ENCODE data around the gene SUV39H2. TPM values are rescaled to one million over a fixed set of nuclear protein-coding genes. Genes with fewer than 3 reads are reported as not detected.
A peak's percentile ranks its signal among the peaks of the same experiment; 100 is the strongest.

The SUV39H2 gene
- total RNA-seq, 1 experiment from 2014 or later: 21.9 TPM

DNA sequence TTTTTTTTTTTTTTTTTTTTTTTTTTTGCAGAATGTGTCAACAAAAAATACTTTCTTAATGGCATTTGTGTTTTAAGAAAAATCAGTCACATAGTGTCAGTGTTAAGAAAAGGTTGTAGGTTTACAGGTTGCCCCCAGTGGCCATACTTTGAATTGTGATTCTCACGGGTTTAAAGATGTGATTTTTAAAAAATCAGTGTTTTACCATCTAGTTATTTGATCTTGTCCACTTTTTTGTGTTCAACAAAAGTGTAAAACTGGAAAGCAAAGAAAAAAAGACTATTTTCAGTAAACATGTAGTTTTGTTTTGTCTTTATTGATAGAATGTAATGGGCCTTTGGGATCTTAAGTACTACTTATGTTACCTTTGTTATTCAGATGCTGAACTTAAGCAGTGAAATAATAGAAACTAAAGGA lies 25.7 kb downstream of the SUV39H2 start:
- DNase-seq (ENCODE audit: low read depth, low spot score) (peak; percentile 8), ATAC-seq (0 out of 2 replicates have a peak, but pooled peaks have one; percentile 51)
- intact Hi-C loops (cut with micrococcal nuclease; ENCODE audit: unreplicated experiment) (no loop called here), in situ Hi-C loops (cut with HindIII; ENCODE audit: low pct_unique_long_range_greater_than_20kb, low sequenced_read_pairs) (no loop called here)
- Histone ChIP-seq H3K27me3 (ENCODE audit: control insufficient read depth, insufficient read depth, low read length) (no peaks in the 10 kb centered on the region), H3K27ac (ENCODE audit: low read length) (no peak overlapping the region), H3K9me3 (ENCODE audit: control insufficient read depth, insufficient read depth, low read depth, low read length) (peaks cover 3% of the 10 kb centered on the region; the same call in 1 of the 2 replicates), H3K4me3 (ENCODE audit: low read depth in 2 of 2, low read length in 2 of 2) (no peak overlapping the region), H3K36me3 (ENCODE audit: control insufficient read depth, insufficient read depth, low read length) (peaks cover 11% of the 10 kb centered on the region; the same call in 1 of the 2 replicates), H3K4me1 (ENCODE audit: control insufficient read depth, insufficient read depth, low read length) (no peaks in the 10 kb centered on the region)
- no peak for TF ChIP-seq SIN3A (IDR thresholded peaks at IDR 0.05; ENCODE audit: borderline replicate concordance, insufficient read depth, low read depth, low read length)
- TF ChIP-seq, protein P1, sequence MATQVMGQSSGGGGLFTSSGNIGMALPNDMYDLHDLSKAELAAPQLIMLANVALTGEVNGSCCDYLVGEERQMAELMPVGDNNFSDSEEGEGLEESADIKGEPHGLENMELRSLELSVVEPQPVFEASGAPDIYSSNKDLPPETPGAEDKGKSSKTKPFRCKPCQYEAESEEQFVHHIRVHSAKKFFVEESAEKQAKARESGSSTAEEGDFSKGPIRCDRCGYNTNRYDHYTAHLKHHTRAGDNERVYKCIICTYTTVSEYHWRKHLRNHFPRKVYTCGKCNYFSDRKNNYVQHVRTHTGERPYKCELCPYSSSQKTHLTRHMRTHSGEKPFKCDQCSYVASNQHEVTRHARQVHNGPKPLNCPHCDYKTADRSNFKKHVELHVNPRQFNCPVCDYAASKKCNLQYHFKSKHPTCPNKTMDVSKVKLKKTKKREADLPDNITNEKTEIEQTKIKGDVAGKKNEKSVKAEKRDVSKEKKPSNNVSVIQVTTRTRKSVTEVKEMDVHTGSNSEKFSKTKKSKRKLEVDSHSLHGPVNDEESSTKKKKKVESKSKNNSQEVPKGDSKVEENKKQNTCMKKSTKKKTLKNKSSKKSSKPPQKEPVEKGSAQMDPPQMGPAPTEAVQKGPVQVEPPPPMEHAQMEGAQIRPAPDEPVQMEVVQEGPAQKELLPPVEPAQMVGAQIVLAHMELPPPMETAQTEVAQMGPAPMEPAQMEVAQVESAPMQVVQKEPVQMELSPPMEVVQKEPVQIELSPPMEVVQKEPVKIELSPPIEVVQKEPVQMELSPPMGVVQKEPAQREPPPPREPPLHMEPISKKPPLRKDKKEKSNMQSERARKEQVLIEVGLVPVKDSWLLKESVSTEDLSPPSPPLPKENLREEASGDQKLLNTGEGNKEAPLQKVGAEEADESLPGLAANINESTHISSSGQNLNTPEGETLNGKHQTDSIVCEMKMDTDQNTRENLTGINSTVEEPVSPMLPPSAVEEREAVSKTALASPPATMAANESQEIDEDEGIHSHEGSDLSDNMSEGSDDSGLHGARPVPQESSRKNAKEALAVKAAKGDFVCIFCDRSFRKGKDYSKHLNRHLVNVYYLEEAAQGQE (IDR thresholded peaks at IDR 0.05; ENCODE audit: insufficient read depth in 1 of 2, low read depth in 2 of 2, low read length in 1 of 2): no peak
- TF ChIP-seq, protein P2, sequence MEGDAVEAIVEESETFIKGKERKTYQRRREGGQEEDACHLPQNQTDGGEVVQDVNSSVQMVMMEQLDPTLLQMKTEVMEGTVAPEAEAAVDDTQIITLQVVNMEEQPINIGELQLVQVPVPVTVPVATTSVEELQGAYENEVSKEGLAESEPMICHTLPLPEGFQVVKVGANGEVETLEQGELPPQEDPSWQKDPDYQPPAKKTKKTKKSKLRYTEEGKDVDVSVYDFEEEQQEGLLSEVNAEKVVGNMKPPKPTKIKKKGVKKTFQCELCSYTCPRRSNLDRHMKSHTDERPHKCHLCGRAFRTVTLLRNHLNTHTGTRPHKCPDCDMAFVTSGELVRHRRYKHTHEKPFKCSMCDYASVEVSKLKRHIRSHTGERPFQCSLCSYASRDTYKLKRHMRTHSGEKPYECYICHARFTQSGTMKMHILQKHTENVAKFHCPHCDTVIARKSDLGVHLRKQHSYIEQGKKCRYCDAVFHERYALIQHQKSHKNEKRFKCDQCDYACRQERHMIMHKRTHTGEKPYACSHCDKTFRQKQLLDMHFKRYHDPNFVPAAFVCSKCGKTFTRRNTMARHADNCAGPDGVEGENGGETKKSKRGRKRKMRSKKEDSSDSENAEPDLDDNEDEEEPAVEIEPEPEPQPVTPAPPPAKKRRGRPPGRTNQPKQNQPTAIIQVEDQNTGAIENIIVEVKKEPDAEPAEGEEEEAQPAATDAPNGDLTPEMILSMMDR (IDR thresholded peaks at IDR 0.05): peak; percentile 52; the same call in 1 of the 2 replicates
- ChIA-PET POLR2A (no interaction called here), CTCF (no interaction called here)
- BruUV-seq (replicated peaks): no TSS peak

DNA sequence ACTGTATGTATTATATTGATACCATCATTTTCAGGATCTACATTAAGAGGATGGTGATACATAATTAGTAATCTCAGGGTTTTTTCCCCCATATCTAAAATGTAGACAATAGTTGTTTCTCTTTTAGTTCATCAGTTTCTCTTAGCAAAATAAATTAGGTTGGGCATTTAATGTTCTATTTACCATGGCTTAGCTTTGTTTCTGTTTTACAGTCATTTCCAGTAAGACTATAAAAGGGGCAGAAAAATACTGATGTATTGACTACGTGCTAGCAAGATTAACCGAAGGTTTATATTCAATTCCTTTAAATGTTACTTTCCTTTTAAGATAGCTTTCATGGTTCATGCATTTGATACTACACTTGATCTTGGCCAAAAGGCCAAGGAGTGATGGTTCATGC lies 26.2 kb downstream of the SUV39H2 start:
- H3K27ac ChIP-seq (ENCODE audit: low read length): no peak overlapping the region
- intact Hi-C loops (cut with micrococcal nuclease; ENCODE audit: unreplicated experiment) (no loop called here), in situ Hi-C loops (cut with HindIII; ENCODE audit: low pct_unique_long_range_greater_than_20kb, low sequenced_read_pairs) (no loop called here)
- TF ChIP-seq SIN3A (IDR thresholded peaks at IDR 0.05; ENCODE audit: borderline replicate concordance, insufficient read depth, low read depth, low read length) (no peak), POLR2AphosphoS5 (IDR thresholded peaks at IDR 0.05; ENCODE audit: low read depth, low read length) (no peak), TCF7L2 (IDR thresholded peaks at IDR 0.05; ENCODE audit: low read depth, low read length) (no peak)
- TF ChIP-seq, protein P1 (IDR thresholded peaks at IDR 0.05; ENCODE audit: insufficient read depth in 1 of 2, low read depth in 2 of 2, low read length in 1 of 2): no peak
- TF ChIP-seq, protein P2 (IDR thresholded peaks at IDR 0.05): no peak
- no peaks in the 10 kb centered on the region for H3K4me1 ChIP-seq (ENCODE audit: control insufficient read depth, insufficient read depth, low read length)
- peaks cover 7% of the 10 kb centered on the region; the same call in 1 of the 2 replicates for H3K36me3 ChIP-seq (ENCODE audit: control insufficient read depth, insufficient read depth, low read length)
- ATAC-seq (no peak), DNase-seq (ENCODE audit: low read depth, low spot score) (no peak)
- no TSS peak for BruUV-seq (replicated peaks)
- ChIA-PET CTCF (no interaction called here), POLR2A (no interaction called here)
- no peak overlapping the region for H3K4me3 ChIP-seq (ENCODE audit: low read depth in 2 of 2, low read length in 2 of 2)
- peaks cover 3% of the 10 kb centered on the region; the same call in 1 of the 2 replicates for H3K9me3 ChIP-seq (ENCODE audit: control insufficient read depth, insufficient read depth, low read depth, low read length)
- H3K27me3 ChIP-seq (ENCODE audit: control insufficient read depth, insufficient read depth, low read length): no peaks in the 10 kb centered on the region

All from Panc1 (cell line).